ENCODE data around the gene MFGE8.

The MFGE8 gene

GRCh38 chr15:88866295-88866881, 46.8 kb downstream of the MFGE8 start:
- DNase-seq = no peak

- DNase-seq = no peak
Observed at GRCh38 chr15:88865498-88866099, 47.6 kb downstream of the MFGE8 start.

GRCh38 chr15:88864861-88865497, 48.2 kb downstream of the MFGE8 start:
- no peak for DNase-seq

GRCh38 chr15:88863412-88863811, 49.8 kb downstream of the MFGE8 start:
- no peak for DNase-seq

GRCh38 chr15:88860212-88860611, 53.0 kb downstream of the MFGE8 start:
- no peak for DNase-seq

- DNase-seq = no peak
Observed at GRCh38 chr15:88859550-88859949, 53.6 kb downstream of the MFGE8 start.

- no peak for DNase-seq
Observed at GRCh38 chr15:88858934-88859333, 54.2 kb downstream of the MFGE8 start.

- no peak for DNase-seq
Observed at GRCh38 chr15:88852476-88852875, 60.7 kb downstream of the MFGE8 start.

- no peak for DNase-seq
Observed at GRCh38 chr15:88849376-88850072, 63.7 kb downstream of the MFGE8 start.

Data from NCI-H510A (cell line).